K562 (cell line): ENCODE measurements around the gene NUP205. TPM values are rescaled to one million over a fixed set of nuclear protein-coding genes. Genes with fewer than 3 reads are reported as not detected.
A peak's percentile ranks its signal among the peaks of the same experiment; 100 is the strongest.

Experiments used
- ARNT ChIP-seq, 2 experiments: fragments of 450-650 bp; IDR thresholded peaks; 2 replicates each; pipeline ENCODE4 v1.6.1; 2016; ENCODE audit warnings: mild to moderate bottlenecking in 1 of 2
- CREM ChIP-seq: IDR thresholded peaks from 2 replicates; pipeline ENCODE4 v1.6.1; 2014; ENCODE audit warnings: antibody characterized with exemption, low read depth
- FOS ChIP-seq: IDR thresholded peaks from 3 replicates; pipeline ENCODE4 v1.6.1; 2011; ENCODE audit not compliant: insufficient read length; ENCODE audit errors: extremely low read depth
- HEY1 ChIP-seq: fragments of 250-450 bp; sonication (Bioruptor Pico); IDR thresholded peaks from 2 replicates; pipeline ENCODE4 v1.5.0; 2020; ENCODE audit warnings: mild to moderate bottlenecking, moderate library complexity, borderline replicate concordance
- HMGN3 ChIP-seq: IDR thresholded peaks from 2 replicates; pipeline ENCODE4 v1.6.1; 2011; ENCODE audit warnings: borderline replicate concordance, low read depth, mild to moderate bottlenecking, mixed read lengths, low read length; ENCODE audit not compliant: insufficient read length; ENCODE audit errors: extremely low read depth
- MAFG ChIP-seq: fragments of 450-650 bp; conservative IDR thresholded peaks from 2 replicates; pipeline ENCODE4 v1.6.1; 2016; ENCODE audit warnings: missing genetic modification characterization, missing compliant biosample characterization
- POLR2AphosphoS5 ChIP-seq: IDR thresholded peaks from 2 replicates; pipeline ENCODE4 v1.6.1; 2011; ENCODE audit warnings: mild to moderate bottlenecking, low read depth, low read length, moderate library complexity; ENCODE audit not compliant: control insufficient read depth, insufficient read depth
- RBFOX2 ChIP-seq: fragments of 200-400 bp; formaldehyde crosslinking; IDR thresholded peaks from 2 replicates; pipeline ENCODE4 v1.6.1; 2017; ENCODE audit warnings: low read depth, mild to moderate bottlenecking, low read length, moderate library complexity
- polyA plus RNA-seq, 8 experiments: library from polyadenylated mRNA; depleted of rRNA in 4 of 8; stranded (reverse) in 5 of 8; unstranded in 3 of 8; fragments of >200 nt; fragmentation: Nextera tagmentation in 2 of 8; fragmentation: Illumina TruSeq in 1 of 8; extraction: Ambion mirVana in 2 of 8; extraction: Trizol in 1 of 8; gene quantifications; 2 replicates each; pipeline versions ENCODE4 v1.2.1 to v1.2.3, GENCODE V29; 2011 to 2014; ENCODE audit warnings: inconsistent platforms in 1 of 8, missing spikeins in 1 of 8
- total RNA-seq, 7 experiments: library from RNA; depleted of rRNA in 6 of 7; stranded (reverse); fragments of >200 nt in 6 of 7; fragmentation: Illumina TruSeq in 2 of 7; extraction: Trizol in 2 of 7; gene quantifications; 2 replicates each; pipeline versions ENCODE4 v1.2.1 to v1.2.3, GENCODE V29; 2011 to 2021; ENCODE audit warnings: low replicate concordance in 1 of 7
- TF ChIP-seq, protein P1 (sequence below): fragments of 250-450 bp; sonication (Bioruptor Pico); IDR thresholded peaks from 2 replicates; pipeline ENCODE4 v1.4.0; 2020; ENCODE audit warnings: borderline replicate concordance
- TF ChIP-seq, protein P2 (sequence below): fragments of 250-450 bp; sonication (Bioruptor Pico); IDR thresholded peaks from 2 replicates; pipeline ENCODE4 v1.5.0; 2021; ENCODE audit warnings: mild to moderate bottlenecking, borderline replicate concordance
- TF ChIP-seq, protein P3 (sequence below): sonication (generic); formaldehyde crosslinking; IDR thresholded peaks from 2 replicates; pipeline ENCODE4 v1.8.0; 2022; ENCODE audit warnings: mild to moderate bottlenecking, missing genetic modification reagents

Gene NUP205
- total and polyA plus RNA-seq, 9 of the 15 experiments (the other 6 are each of a cell fraction or from before 2014, with no cell fraction given) = 101 to 282 (median 193) TPM

DNA sequence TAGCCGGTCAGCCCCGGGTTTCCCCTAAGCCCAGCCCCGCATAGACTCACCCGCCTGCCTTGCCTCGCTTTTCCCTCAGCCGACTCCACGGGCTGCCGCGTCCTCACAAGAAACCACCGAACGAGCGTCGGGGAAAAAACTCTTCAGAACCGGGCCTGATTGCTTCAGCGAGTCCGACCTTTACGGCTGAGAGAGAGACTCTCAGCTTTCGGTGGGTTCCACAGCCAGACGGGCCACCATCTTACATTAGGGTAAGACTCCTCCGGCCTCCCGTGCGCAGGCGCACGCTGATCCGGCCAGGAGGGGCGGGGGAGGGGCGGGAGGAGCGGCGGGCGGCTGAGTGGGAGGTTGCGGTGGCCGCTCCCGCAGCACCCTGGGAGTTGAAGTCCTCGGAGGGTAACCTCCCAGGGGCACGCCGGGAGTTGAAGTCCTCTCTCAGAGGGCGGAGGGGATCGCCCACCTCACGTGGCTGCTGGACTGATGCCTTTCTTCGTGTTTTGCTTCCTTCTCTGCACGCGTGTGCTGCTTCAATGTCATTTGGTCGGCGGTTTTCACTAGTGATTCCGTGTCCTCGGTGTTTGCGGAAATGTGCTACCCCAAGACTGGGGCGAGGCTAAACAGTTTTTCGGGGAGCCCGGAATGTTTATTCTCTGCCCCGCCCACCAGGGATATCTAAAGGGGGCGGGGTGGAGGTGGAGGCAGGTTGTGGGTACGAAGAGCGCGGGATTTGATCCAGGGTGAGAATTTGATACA, 47.7 kb upstream of the NUP205 start, which contains the start of gene CNOT4 (continued):
- TF ChIP-seq, protein P1, sequence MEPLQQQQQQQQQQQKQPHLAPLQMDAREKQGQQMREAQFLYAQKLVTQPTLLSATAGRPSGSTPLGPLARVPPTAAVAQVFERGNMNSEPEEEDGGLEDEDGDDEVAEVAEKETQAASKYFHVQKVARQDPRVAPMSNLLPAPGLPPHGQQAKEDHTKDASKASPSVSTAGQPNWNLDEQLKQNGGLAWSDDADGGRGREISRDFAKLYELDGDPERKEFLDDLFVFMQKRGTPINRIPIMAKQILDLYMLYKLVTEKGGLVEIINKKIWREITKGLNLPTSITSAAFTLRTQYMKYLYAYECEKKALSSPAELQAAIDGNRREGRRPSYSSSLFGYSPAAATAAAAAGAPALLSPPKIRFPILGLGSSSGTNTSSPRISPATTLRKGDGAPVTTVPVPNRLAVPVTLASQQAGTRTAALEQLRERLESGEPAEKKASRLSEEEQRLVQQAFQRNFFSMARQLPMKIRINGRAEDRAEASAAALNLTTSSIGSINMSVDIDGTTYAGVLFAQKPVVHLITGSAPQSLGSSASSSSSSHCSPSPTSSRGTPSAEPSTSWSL = peak; percentile 25; the same call in 1 of the 2 replicates
- TF ChIP-seq RBFOX2 (peak; percentile 90), MAFG (tag) (no peak), POLR2AphosphoS5 (peak; percentile 96), HEY1 (CRISPR knock-in tag) (peak; percentile 11; the same call in 1 of the 2 replicates), FOS (no peak), HMGN3 (peak; percentile 42), ARNT (IDR thresholded peaks at IDR 0.05) (peak; percentile 14 to 15; a peak in 2 of 4 replicates), CREM (peak; percentile 71)
- TF ChIP-seq, protein P2, sequence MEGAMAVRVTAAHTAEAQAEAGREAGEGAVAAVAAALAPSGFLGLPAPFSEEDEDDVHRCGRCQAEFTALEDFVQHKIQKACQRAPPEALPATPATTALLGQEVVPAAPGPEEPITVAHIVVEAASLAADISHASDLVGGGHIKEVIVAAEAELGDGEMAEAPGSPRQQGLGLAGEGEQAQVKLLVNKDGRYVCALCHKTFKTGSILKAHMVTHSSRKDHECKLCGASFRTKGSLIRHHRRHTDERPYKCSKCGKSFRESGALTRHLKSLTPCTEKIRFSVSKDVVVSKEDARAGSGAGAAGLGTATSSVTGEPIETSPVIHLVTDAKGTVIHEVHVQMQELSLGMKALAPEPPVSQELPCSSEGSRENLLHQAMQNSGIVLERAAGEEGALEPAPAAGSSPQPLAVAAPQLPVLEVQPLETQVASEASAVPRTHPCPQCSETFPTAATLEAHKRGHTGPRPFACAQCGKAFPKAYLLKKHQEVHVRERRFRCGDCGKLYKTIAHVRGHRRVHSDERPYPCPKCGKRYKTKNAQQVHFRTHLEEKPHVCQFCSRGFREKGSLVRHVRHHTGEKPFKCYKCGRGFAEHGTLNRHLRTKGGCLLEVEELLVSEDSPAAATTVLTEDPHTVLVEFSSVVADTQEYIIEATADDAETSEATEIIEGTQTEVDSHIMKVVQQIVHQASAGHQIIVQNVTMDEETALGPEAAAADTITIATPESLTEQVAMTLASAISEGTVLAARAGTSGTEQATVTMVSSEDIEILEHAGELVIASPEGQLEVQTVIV (CRISPR knock-in tag) = no peak
- TF ChIP-seq, protein P3, sequence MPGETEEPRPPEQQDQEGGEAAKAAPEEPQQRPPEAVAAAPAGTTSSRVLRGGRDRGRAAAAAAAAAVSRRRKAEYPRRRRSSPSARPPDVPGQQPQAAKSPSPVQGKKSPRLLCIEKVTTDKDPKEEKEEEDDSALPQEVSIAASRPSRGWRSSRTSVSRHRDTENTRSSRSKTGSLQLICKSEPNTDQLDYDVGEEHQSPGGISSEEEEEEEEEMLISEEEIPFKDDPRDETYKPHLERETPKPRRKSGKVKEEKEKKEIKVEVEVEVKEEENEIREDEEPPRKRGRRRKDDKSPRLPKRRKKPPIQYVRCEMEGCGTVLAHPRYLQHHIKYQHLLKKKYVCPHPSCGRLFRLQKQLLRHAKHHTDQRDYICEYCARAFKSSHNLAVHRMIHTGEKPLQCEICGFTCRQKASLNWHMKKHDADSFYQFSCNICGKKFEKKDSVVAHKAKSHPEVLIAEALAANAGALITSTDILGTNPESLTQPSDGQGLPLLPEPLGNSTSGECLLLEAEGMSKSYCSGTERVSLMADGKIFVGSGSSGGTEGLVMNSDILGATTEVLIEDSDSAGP (CRISPR knock-in tag) = peak; percentile 48; the same call in 1 of the 2 replicates
